T-helper 22 cell (primary cell): ENCODE data around the gene PARL.

Experiments
- DNase-seq: peaks from one replicate; pipeline ENCODE4 v3.0.0-alpha.2; 2020; ENCODE audit warnings: low read depth

Gene PARL, protein sequence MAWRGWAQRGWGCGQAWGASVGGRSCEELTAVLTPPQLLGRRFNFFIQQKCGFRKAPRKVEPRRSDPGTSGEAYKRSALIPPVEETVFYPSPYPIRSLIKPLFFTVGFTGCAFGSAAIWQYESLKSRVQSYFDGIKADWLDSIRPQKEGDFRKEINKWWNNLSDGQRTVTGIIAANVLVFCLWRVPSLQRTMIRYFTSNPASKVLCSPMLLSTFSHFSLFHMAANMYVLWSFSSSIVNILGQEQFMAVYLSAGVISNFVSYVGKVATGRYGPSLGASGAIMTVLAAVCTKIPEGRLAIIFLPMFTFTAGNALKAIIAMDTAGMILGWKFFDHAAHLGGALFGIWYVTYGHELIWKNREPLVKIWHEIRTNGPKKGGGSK

DNA sequence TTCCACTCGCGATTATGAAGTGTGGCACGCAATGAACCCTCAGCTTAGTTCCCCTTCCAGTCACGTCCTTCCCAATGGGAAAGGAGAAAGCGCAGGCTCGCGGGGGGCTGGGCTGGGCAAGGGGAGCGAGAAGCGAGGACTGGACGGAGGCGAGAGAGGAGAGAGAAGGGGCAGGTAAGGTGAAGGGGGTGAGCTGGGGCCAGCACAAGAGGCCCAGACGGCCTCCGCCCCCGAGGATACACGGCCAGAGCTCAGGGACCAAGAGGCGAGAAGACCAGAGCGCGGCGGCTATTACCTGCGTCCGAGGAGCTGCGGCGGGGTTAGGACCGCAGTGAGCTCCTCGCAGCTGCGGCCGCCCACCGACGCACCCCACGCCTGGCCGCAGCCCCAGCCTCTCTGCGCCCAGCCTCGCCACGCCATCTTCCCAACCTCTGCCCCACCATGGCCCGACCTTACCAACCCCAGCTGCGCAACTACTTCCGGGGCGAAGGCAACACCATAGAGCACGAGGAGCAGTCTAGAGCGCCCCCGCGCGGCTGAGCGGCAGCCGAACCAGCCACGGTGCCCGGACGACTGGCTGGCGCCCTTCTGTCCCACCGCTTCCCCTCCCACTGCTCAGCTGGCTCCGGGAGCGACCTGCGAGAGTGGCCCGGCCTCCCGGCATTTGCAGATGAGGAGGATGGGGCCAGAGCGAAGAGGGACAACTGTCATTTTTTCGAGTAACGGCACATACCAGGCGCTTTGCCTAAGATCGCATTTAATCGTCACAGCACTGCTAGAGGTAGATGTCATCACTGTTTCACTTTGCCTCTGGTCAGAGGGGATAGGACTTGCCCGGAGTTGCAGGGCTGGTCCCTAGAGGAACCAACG lies at the start of gene PARL:
TSS of gene PARL (minus strand) at position 454 of the 870 bp plus-strand sequence. CDS start at position 420, 34 bp downstream.
- DNase-seq, result peak; percentile 90

DNA sequence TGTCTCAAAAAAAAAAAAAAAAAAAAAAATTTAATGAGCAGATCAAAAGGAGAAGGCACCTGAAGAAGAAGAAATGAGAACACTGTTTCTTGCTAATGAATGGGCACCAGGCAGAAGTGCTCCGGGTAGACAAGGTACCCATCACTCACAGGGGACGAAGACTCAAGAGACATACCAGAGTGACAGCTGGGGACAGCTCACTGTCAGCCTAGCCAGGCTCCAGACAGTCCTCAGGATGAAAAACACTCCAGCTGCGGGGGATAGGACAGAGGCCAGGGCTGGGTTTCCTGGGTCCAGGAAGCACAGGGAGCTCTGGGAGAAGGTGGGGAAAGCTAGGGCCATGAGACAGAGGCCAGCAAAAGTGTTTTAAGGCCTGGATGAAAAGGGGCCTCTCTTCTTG lies 48.5 kb upstream of the PARL start:
- no peak for DNase-seq

DNA sequence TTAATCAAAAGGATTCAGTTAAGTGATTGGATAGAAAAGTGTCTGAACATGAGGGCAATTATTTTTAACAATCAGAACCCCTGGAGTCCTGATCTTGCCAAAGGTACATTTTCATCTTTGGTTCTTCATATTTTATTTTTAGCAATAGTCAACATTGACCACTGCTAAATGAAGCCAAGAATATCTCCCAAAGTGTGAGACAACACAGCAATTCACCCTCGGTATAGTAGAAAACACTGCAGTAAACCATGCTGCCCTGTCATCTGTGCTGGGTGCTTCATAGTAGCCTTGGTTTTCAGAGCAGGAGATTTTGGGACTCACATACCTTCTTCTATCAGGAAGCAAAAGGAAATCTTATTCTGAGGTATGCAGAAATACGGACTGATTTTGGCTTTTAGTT lies 47.2 kb upstream of the PARL start:
- no peak for DNase-seq

DNA sequence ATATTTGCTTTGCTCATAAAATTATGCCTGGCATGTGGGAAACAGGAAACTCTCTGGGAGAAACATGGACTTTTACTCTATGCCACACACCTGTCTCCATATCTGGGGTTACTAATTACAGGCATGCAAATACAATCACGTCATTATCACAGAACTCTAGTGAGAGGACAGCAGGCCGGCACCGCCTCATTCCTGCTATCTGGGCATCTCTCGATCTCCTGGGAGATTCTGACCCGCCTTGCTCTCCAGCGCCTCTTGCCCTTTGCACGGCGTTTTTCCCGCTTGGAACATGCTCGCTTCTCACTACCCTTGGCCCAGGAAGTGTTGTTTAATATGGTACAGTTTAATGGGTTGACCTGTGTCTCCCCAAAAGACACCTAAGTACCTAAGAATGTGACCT lies 45.4 kb upstream of the PARL start:
- no peak for DNase-seq

DNA sequence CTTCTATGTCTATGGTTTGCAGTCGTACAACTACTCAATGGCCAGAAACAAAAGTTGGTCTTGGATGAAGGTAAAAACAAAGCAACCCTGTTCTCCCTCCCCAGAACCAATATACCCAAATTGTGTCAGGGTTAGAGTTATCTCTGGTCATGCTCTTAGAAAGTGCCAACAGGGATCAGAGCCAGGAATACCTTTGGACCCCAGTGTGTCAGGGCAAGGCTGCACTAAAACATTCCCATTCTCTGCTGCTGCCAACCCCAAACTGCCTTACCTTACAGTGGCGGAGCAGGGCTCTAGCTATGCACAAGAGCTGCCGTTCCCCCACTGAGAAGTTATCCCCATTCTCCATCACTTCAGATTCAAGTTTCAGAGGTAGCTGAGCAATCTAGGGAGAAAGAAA lies 42.4 kb upstream of the PARL start:
- no peak for DNase-seq

GRCh38 chr3:183924956-183925355 lies 40.3 kb upstream of the PARL start:
- no peak for DNase-seq

DNA sequence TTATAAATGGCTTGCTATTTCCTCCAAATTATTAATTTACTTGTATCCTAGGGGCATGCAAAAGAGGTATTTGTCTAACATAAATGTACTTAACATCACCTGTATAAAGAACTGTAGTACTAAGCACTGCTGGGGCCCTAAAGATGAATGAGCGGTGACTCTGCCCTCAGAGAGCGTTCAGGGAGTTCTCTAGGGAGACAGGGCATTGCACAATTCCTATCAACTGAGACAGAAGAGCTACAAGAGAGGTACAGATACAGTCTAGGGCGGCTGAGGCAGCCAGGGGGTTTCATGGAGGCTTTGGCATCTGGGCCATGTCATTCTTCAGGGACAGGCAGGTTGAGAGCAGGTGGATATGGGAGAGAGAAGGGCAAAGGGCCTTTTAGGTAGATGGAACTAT lies 39.9 kb upstream of the PARL start:
- DNase-seq, result no peak

DNA sequence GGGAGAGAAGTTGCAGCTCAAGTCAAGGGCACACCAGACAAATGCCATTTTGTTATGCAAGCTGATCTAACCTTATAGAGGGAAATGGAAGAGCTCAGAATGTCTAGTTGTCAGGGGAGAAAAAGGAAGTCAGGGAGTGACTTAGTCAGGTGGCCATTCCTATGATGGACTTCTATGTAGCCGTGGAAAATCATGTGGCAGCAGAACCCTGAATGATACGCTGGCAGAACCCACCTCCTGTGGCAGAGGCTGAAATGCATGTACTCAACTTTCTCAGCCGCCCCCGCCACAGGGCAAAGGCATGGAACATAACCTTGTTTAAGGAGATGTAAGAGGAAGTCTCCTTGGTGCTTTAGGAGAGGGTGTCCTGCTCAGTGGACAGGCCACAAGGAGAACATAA lies 37.7 kb upstream of the PARL start:
- no peak for DNase-seq

DNA sequence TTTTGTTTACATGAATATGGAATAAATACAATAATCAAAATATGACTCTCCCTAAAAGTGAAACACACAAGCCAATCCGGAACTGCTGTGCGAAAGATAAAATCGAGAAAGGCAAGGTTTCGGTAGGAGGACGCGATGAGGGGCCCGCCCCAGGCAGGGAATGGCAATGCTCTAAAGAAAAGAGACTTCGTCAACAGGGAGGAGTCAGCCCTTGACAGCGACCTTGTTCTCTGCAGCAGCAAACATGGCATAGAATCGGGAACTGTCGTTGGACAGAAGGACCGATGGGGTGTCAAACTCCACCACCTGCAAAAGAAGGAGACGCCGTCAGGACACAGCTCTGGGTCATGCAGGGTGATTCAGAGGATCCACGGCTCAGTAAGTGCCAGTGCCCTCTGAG lies 36.4 kb upstream of the PARL start:
- DNase-seq, result no peak

DNA sequence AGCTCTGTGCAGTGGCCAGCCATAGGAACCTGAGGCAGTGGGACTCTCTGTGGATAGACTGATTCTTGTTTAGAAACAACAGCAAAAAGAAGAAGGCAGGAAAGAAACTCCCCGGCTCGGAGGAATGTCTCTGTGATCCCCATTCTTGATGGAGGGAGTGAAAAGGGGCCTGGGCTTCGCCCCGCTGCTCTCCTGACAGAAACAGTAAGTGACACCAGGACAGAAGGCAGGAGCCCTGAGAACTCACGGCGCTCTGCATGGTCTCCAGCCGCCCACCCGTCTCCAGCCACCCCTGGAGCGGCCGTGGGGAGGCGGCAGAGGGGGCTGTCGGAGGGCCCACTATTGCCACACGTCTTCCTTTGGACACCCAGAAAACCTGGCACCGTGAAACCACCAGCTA lies 35.7 kb upstream of the PARL start:
- DNase-seq, result no peak

DNA sequence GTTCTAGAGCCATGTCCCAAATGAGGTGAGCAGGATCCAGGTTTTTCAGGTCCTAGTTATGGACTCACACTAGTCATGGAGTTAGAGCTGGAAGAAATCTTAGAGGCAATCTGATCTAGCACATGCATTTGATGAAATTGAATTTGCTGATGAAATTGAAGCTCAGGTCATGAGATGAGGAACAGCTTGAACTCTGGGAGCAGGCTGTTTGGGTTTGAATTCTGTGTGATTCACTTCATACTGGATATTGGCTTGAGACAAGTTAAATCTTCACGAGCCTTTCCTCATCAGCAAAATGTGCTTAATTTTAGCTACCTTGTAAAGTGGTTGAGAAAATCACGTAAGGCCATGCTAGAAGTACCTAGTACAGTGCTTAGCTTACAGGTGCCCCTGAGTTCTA lies 33.5 kb upstream of the PARL start:
- no peak for DNase-seq

DNA sequence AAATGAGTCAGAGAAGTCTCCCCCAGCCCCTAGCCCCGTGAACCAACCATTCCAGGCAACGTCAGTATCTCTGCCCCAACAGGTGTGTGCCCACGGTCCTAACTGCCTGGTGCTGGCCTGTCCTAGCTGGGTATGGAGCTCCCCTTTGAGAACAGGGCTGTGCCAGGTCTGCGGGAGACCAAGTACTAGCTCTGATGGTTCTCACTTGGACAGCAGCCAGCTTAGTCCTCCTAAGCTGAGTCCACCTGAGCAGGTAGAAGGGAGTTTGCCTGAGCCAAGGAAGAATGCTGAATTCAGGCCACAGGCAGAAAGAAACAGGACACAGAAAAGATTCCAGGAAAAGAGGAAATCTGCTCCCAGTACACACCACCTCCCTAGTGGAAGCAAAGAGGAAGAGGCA lies 33.1 kb upstream of the PARL start:
- no peak for DNase-seq

GRCh38 chr3:183914856-183915255 lies 30.2 kb upstream of the PARL start:
- DNase-seq, result no peak

GRCh38 chr3:183913580-183913920 lies 28.9 kb upstream of the PARL start:
- no peak for DNase-seq

DNA sequence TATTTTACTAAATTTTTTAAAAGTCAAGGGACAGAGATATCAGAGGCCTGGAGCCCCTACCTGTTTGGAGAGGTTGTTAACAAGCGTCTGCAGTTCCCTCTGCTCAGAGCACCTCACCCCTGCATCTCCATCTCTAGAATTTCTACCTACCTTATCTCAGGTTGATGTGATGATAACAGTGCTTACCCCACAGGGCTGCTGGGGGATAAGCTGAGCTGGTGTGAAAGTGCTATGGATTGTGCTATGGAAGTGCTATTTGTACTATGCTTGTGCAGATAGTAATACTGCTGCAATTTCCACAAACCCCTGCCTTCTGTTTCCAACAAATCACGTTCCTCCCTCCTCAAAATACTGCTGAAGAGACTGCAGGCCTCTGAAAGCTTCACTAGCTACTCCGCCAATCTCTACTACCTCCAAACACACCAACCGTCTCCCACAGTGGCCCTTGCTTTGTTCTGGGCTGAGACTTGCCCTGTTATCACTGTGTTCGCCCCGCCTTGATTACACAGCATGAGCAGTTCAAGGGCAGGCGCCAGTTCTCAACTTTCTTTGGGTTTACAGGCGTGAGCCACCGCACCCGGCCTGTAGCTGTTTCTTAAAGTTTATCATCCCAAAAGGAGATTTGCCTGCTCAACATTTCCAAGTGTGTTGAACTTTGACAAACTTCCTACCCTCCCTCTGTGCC lies 28.4 kb upstream of the PARL start:
- no peak for DNase-seq

DNA sequence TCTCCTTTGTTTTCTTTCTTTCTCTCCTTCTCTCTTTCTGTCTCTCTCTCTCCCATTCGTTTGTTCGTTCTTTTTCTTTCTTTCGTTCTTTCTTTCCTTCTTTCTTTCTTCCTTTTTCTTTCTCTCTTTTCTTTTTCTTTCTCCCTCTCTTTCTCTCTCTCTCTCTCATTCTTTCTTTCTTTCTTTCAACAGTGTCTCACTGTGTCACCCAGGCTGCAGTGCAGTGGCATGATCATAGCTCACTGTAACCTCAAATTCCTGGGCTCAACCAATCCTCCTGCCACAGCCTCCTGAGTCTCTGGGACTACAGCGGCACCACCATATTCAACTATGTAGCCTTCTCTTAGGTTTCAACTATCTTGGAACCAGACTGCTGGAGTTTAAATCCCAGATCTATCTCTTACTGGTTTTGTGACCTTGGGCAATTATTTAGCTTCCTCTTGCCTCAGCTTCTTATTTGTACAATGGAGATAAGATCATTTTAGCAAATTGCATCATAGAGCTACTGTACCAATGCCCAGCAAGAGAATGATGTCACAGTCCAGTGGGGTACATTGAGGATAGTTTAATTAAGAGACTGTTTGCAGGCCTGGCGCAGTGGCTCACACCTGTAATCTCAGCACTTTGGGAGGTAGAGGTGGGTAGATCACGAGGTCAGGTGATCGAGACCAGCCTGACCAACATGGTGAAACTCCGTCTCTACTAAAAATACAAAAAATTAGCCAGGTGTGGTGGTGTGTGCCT lies 27.3 kb upstream of the PARL start:
- no peak for DNase-seq

DNA sequence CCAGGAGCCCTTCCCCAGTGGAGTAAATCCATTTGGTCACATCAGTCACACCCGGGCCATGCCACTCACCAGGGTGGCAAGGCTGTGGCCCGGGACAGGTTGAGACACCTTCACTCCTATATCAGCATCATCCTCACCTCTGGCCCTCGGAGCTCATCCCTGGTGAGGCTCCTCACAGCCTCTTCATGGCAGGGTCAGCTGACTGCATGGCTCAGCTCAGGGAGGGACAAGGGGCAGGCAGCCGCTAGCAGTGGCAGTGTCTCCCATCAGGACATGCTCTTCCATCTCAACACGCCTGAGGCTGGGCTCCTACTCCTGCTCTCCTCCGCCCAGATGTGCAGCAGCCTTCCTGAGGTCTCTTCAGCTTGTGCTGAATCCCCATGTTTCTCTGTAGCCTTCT lies 26.4 kb upstream of the PARL start:
- no peak for DNase-seq

- DNase-seq, result no peak
Measured at GRCh38 chr3:183909030-183909600, 24.4 kb upstream of the PARL start.

GRCh38 chr3:183907911-183908331 lies 23.2 kb upstream of the PARL start:
- DNase-seq, result no peak

GRCh38 chr3:183907176-183907575 lies 22.5 kb upstream of the PARL start:
- DNase-seq, result no peak

DNA sequence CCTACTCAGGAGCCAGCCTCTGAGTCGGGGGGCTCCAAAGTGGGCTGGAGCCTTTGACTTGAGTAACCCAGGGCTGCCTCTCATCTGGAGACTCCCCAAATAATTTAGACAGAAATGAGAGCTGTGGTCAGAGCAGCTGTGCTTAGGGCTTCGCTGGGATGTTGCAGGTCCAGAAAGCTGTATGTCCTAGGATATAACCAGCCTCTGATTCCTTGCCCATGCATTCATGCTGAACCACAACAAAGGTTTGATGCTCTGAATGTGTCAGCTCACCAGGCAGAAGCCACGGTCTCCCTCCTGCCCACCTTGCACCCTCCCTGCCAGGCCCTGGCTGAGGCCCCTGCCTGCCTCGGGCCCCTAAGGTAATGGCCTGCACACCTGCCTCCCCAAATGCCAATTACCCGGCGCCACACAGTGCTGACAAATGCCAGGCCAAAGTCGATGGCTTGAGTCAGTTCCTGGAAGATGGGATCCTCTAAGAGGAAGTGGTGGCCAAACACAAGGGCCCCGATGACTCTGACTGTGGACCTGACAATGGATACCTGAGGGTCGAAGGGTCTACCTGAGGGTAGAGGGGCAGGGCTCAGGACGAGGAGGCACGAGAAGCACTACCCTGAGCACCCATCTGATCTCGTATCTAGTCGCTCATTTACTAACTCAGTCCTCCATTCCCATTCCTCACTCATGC lies 21.7 kb upstream of the PARL start:
- DNase-seq, result no peak
